K562 (cell line): ENCODE results near the gene TRAPPC5. TPM values are rescaled to one million over a fixed set of nuclear protein-coding genes. Genes with fewer than 3 reads are reported as not detected.

Source experiments
- HCFC1 ChIP-seq: IDR thresholded peaks from 2 replicates; pipeline ENCODE4 v1.6.1; 2012; ENCODE audit warnings: low read depth, low read length, improper control_type of control experiment
- NFE2 ChIP-seq: IDR thresholded peaks from 2 replicates; pipeline ENCODE4 v1.6.1; 2014; ENCODE audit warnings: antibody characterized with exemption, low read depth
- ZNF436 ChIP-seq: fragments of 250-450, 450-650 bp; sonication (Bioruptor Pico); formaldehyde crosslinking; IDR thresholded peaks from 2 replicates; pipeline ENCODE4 v1.7.0; 2020; ENCODE audit warnings: mild to moderate bottlenecking
- ZNF695 ChIP-seq: fragments of 450-650 bp; formaldehyde crosslinking; IDR thresholded peaks from 2 replicates; pipeline ENCODE4 v1.4.0; 2020; ENCODE audit warnings: mild to moderate bottlenecking, moderate library complexity
- polyA plus RNA-seq, 8 experiments: library from polyadenylated mRNA; depleted of rRNA in 4 of 8; stranded (reverse) in 5 of 8; unstranded in 3 of 8; fragments of >200 nt; fragmentation: Nextera tagmentation in 2 of 8; fragmentation: Illumina TruSeq in 1 of 8; extraction: Ambion mirVana in 2 of 8; extraction: Trizol in 1 of 8; gene quantifications; 2 replicates each; pipeline versions ENCODE4 v1.2.1 to v1.2.3, GENCODE V29; 2011 to 2014; ENCODE audit warnings: inconsistent platforms in 1 of 8, missing spikeins in 1 of 8
- total RNA-seq, 7 experiments: library from RNA; depleted of rRNA in 6 of 7; stranded (reverse); fragments of >200 nt in 6 of 7; fragmentation: Illumina TruSeq in 2 of 7; extraction: Trizol in 2 of 7; gene quantifications; 2 replicates each; pipeline versions ENCODE4 v1.2.1 to v1.2.3, GENCODE V29; 2011 to 2021; ENCODE audit warnings: low replicate concordance in 1 of 7
- TF ChIP-seq, protein P1 (sequence below): sonication (generic); formaldehyde crosslinking; IDR thresholded peaks from 2 replicates; pipeline ENCODE4 v1.8.1; 2023; ENCODE audit warnings: mild to moderate bottlenecking, missing genetic modification reagents
- TF ChIP-seq, protein P2 (sequence below): fragments of 450-650 bp; IDR thresholded peaks from 2 replicates; pipeline ENCODE4 v1.6.1; 2016; ENCODE audit warnings: antibody characterized with exemption
- TF ChIP-seq, protein P3 (sequence below): sonication (generic); formaldehyde crosslinking; IDR thresholded peaks from 2 replicates; pipeline ENCODE4 v1.8.0; 2022; ENCODE audit warnings: mild to moderate bottlenecking, missing genetic modification reagents
- TF ChIP-seq, protein P4 (sequence below): fragments of 150-350 bp; conservative IDR thresholded peaks from 2 replicates; pipeline ENCODE4 v1.6.1; 2014; ENCODE audit warnings: low read length

TRAPPC5 gene
- total and polyA plus RNA-seq, 9 of the 15 experiments (the other 6 are each of a cell fraction or from before 2014, with no cell fraction given): 2.0 to 76.9 (median 29.3) TPM

DNA sequence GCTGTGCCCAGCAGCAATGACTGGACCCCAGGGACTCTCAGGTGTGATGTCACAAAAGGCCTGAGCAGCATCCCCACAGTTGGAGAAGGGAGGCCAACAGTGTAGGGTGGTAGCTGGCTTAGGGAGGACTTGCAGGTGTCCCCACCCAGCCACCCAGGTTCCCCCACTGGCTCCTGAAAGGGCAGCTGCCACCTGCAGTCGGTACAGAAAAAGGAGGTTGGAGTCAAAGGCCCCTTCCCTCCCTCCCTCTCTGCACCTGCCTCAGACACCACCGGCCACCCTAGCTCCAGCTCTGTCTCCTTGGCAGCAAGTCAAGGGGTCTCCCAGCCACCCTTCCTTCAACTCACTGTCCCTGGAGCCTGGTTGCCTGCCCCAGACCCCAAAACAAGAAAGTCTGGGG is 46.9 kb upstream of the TRAPPC5 start, which contains the start of gene PCP2 (continued):
- TF ChIP-seq, protein P1, sequence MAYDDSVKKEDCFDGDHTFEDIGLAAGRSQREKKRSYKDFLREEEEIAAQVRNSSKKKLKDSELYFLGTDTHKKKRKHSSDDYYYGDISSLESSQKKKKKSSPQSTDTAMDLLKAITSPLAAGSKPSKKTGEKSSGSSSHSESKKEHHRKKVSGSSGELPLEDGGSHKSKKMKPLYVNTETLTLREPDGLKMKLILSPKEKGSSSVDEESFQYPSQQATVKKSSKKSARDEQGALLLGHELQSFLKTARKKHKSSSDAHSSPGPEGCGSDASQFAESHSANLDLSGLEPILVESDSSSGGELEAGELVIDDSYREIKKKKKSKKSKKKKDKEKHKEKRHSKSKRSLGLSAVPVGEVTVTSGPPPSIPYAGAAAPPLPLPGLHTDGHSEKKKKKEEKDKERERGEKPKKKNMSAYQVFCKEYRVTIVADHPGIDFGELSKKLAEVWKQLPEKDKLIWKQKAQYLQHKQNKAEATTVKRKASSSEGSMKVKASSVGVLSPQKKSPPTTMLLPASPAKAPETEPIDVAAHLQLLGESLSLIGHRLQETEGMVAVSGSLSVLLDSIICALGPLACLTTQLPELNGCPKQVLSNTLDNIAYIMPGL (CRISPR knock-in tag): no peak
- TF ChIP-seq HCFC1 (no peak), ZNF436 (CRISPR knock-in tag) (no peak), ZNF695 (CRISPR knock-in tag) (no peak), NFE2 (no peak)
- TF ChIP-seq, protein P2, sequence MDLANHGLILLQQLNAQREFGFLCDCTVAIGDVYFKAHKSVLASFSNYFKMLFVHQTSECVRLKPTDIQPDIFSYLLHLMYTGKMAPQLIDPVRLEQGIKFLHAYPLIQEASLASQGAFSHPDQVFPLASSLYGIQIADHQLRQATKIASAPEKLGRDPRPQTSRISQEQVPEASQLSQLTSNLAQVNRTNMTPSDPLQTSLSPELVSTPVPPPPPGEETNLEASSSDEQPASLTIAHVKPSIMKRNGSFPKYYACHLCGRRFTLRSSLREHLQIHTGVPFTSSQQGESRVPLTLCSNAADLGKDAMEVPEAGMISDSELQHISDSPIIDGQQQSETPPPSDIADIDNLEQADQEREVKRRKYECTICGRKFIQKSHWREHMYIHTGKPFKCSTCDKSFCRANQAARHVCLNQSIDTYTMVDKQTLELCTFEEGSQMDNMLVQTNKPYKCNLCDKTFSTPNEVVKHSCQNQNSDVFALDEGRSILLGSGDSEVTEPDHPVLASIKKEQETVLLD: no peak
- TF ChIP-seq, protein P3, sequence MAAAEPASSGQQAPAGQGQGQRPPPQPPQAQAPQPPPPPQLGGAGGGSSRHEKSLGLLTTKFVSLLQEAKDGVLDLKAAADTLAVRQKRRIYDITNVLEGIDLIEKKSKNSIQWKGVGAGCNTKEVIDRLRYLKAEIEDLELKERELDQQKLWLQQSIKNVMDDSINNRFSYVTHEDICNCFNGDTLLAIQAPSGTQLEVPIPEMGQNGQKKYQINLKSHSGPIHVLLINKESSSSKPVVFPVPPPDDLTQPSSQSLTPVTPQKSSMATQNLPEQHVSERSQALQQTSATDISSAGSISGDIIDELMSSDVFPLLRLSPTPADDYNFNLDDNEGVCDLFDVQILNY (CRISPR knock-in tag): no peak
- TF ChIP-seq, protein P4, sequence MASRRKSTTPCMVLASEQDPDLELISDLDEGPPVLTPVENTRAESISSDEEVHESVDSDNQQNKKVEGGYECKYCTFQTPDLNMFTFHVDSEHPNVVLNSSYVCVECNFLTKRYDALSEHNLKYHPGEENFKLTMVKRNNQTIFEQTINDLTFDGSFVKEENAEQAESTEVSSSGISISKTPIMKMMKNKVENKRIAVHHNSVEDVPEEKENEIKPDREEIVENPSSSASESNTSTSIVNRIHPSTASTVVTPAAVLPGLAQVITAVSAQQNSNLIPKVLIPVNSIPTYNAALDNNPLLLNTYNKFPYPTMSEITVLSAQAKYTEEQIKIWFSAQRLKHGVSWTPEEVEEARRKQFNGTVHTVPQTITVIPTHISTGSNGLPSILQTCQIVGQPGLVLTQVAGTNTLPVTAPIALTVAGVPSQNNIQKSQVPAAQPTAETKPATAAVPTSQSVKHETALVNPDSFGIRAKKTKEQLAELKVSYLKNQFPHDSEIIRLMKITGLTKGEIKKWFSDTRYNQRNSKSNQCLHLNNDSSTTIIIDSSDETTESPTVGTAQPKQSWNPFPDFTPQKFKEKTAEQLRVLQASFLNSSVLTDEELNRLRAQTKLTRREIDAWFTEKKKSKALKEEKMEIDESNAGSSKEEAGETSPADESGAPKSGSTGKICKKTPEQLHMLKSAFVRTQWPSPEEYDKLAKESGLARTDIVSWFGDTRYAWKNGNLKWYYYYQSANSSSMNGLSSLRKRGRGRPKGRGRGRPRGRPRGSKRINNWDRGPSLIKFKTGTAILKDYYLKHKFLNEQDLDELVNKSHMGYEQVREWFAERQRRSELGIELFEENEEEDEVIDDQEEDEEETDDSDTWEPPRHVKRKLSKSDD: no peak
- TF ChIP-seq, all 486 proteins: peak for 0
